ENCODE measurements around the gene CACNA1A.
A peak's percentile ranks its signal among the peaks of the same experiment; 100 is the strongest.
"Not testable (repeated sequence)": the region's sequence is repeated elsewhere in the genome, so short reads cannot be mapped to it uniquely, and the experiment has no call there.

Gene CACNA1A

DNA sequence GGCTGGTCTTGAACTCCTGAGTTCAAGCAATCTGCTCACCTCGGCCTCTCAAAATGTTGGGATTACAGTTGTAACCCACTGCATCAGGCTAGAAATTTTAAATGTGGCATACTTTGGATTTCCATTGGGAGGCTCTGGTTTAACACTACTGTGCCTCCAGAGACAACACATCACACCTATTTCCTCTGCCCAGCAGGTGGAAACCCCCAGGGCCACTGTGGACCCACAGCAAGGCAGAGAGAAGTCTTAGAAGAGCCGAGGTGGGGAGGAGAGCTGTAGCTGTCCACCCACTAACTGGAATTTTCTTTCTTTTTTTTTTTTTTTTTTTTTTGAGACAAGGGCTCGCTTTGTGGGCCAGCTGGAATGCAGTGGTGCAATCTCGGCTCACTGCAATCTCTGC lies 316.7 kb downstream of the CACNA1A start:
- Histone ChIP-seq H3K4me1 (ENCODE audit: control insufficient read depth, insufficient read depth, low read length) (0 out of 2 replicates have a peak, but pooled peaks cover 3% of the 10 kb centered on the region), H3K27me3 (ENCODE audit: control insufficient read depth, insufficient read depth, low read length) (no peaks in the 10 kb centered on the region), H3K9me3 (ENCODE audit: control insufficient read depth, insufficient read depth, low read depth, low read length) (peaks cover 3% of the 10 kb centered on the region; the same call in 1 of the 2 replicates), H3K9ac (ENCODE audit: low read length) (no peak overlapping the region), H3K4me3 (ENCODE audit: low read depth, low read length) (no peak overlapping the region), H3K27ac (ENCODE audit: low read depth, low read length) (no peak overlapping the region), H3K36me3 (ENCODE audit: control insufficient read depth, insufficient read depth, low read length) (no peaks in the 10 kb centered on the region)

DNA sequence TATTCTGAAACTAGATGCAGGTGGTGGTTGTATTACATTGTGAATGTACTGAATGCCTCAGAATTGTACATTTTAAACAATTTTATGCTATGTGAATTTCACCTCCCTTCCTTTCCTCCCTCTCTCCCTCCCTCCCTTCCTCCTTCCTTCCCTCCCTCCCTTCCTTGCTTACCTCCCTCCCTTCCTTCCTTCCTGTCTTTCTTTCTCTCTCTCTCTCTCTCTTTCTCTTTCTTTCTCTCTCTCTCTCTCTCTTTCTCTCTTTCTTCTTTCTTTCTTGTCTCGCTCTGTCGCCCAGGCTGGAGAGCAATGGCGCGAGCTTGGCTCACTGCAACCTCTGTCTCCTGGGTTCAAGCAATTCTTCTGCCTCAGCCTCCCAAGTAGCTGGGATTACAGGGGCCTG lies 318.9 kb downstream of the CACNA1A start:
- Histone ChIP-seq H3K9me3 (ENCODE audit: control insufficient read depth, insufficient read depth, low read depth, low read length) (peaks cover 3% of the 10 kb centered on the region; the same call in 1 of the 2 replicates), H3K36me3 (ENCODE audit: control insufficient read depth, insufficient read depth, low read length) (no peaks in the 10 kb centered on the region), H3K9ac (ENCODE audit: low read length) (no peak overlapping the region), H3K4me3 (ENCODE audit: low read depth, low read length) (no peak overlapping the region), H3K27ac (ENCODE audit: low read depth, low read length) (no peak overlapping the region), H3K4me1 (ENCODE audit: control insufficient read depth, insufficient read depth, low read length) (0 out of 2 replicates have a peak, but pooled peaks cover 3% of the 10 kb centered on the region), H3K27me3 (ENCODE audit: control insufficient read depth, insufficient read depth, low read length) (no peaks in the 10 kb centered on the region)

DNA sequence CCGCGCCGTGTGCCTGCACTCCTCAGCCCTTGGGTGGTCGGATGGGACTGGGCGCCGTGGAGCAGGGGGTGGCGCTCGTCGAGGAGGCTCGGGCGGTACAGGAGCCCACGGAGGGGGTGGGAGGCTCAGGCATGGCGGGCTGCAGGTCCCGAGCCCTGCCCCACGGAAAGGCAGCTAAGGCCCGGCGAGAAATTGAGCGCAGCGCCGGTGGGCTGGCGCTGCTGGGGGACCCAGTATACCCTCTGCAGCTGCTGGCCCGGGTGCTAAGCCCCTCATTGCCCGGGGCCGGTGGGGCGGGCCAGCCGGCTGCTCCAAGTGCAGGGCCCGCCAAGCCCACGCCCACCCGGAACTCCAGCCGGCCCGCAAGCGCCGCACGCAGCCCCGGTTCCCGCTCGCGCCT lies 319.6 kb downstream of the CACNA1A start:
- not testable (repeated sequence) for H3K4me1 ChIP-seq (ENCODE audit: control insufficient read depth, insufficient read depth, low read length); H3K4me3 ChIP-seq (ENCODE audit: low read depth, low read length); H3K9me3 ChIP-seq (ENCODE audit: control insufficient read depth, insufficient read depth, low read depth, low read length); H3K27me3 ChIP-seq (ENCODE audit: control insufficient read depth, insufficient read depth, low read length); H3K27ac ChIP-seq (ENCODE audit: low read depth, low read length); H3K9ac ChIP-seq (ENCODE audit: low read length); H3K36me3 ChIP-seq (ENCODE audit: control insufficient read depth, insufficient read depth, low read length)

DNA sequence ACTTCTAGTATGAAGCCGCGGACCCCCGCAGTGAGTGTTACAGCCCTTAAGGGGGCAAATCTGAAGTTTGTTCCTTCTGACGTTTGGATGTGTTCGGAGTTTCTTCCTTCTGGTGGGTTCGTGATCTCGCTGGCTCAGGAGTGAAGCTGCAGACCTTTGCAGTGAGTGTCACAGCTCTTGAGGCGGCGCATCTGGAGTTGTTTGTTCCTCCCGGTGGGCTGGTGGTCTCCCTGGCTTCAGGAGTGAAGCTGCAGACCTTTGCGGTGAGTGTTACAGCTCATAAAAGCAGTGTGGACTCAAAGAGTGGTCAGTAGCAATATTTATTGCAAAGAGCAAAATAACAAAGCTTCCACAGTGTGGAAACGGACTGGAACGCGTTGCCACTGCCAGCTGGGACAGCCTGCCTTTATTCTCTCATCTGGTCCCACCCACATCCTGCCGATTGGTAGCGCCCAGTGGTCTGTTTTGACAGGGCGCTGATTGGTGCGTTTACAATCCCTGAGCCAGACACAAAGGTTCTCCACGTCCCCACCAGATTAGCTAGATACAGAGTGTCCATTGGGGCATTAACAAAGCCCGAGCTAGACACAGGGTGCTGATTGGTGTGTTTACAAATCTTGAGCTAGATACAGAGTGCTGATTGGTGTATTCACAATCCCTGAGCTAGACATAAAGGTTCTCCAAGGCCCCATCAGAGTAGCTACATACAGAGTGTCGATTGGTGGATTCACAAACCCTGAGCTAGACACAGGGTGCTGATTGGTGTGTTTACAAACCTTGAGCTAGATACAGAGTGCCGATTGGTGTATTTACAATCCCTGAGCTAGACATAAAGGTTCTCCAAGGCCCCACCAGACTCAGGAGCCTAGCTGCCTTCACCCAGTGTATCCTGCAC lies 320.3 kb downstream of the CACNA1A start:
- not testable (repeated sequence) for H3K4me3 ChIP-seq (ENCODE audit: low read depth, low read length); H3K9ac ChIP-seq (ENCODE audit: low read length); H3K27ac ChIP-seq (ENCODE audit: low read depth, low read length); H3K4me1 ChIP-seq (ENCODE audit: control insufficient read depth, insufficient read depth, low read length); H3K36me3 ChIP-seq (ENCODE audit: control insufficient read depth, insufficient read depth, low read length); H3K27me3 ChIP-seq (ENCODE audit: control insufficient read depth, insufficient read depth, low read length); H3K9me3 ChIP-seq (ENCODE audit: control insufficient read depth, insufficient read depth, low read depth, low read length)

DNA sequence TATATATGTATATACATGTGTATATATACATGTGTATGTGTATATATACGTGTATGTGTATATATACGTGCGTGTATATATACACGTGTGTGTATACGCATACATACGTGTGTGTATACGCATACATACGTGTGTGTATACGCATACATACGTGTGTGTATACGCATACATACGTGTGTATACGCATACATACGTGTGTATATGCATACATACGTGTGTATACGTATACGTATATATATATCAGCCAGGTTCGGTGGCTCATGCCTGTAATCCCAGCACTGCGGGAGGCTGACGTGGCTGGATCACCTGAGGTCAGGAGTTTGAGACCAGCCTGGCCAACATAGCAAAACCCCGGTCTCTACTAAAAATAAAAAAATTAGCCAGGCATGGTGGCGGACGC lies 321.4 kb downstream of the CACNA1A start:
- H3K9me3 ChIP-seq (ENCODE audit: control insufficient read depth, insufficient read depth, low read depth, low read length); H3K9ac ChIP-seq (ENCODE audit: low read length); H3K4me1 ChIP-seq (ENCODE audit: control insufficient read depth, insufficient read depth, low read length); H3K36me3 ChIP-seq (ENCODE audit: control insufficient read depth, insufficient read depth, low read length); H3K4me3 ChIP-seq (ENCODE audit: low read depth, low read length); H3K27me3 ChIP-seq (ENCODE audit: control insufficient read depth, insufficient read depth, low read length); H3K27ac ChIP-seq (ENCODE audit: low read depth, low read length): not testable (repeated sequence)

DNA sequence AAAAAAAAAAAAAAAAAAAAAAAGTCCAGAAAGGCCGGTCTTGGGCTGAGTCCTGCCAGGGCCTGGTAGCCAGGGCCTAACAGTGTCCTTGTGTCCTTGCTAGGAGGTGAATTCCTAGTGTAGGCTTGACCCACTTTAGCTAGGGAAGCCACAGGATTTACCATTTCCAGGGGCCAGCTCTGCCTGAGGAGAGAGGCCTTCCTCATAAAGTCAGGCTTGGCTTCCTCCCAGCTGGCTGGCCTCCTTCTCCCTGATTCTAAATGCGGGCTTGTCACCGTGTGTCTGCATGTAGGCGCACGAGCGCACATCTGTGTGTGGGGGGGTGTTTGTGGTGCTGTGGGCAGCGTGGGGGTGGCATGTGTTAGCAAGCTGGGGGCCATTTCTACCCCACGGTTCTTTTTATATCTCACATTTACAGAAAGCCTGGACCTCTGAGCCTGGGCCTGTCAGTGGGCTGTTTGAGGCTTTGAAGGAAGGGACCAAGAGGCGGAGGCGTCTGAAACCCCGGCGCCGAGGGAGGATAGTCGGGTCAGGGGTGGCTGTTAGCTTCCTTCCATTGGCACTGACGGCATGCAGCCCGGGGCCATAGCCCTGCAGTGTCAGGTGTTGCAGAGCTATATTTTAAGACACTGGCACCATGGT lies 324.4 kb downstream of the CACNA1A start:
- peaks cover 3% of the 10 kb centered on the region; the same call in 1 of the 2 replicates for H3K9me3 ChIP-seq (ENCODE audit: control insufficient read depth, insufficient read depth, low read depth, low read length)
- no peak overlapping the region for H3K4me3 ChIP-seq (ENCODE audit: low read depth, low read length)
- H3K9ac ChIP-seq (ENCODE audit: low read length), result peak overlapping the region; percentile 16
- no peaks in the 10 kb centered on the region for H3K36me3 ChIP-seq (ENCODE audit: control insufficient read depth, insufficient read depth, low read length)
- peak overlapping the region; percentile 47; the same call in 1 of the 2 replicates for H3K27ac ChIP-seq (ENCODE audit: low read depth, low read length)
- H3K4me1 ChIP-seq (ENCODE audit: control insufficient read depth, insufficient read depth, low read length), result peaks cover 4% of the 10 kb centered on the region; the same call in 1 of the 2 replicates
- H3K27me3 ChIP-seq (ENCODE audit: control insufficient read depth, insufficient read depth, low read length), result no peaks in the 10 kb centered on the region

DNA sequence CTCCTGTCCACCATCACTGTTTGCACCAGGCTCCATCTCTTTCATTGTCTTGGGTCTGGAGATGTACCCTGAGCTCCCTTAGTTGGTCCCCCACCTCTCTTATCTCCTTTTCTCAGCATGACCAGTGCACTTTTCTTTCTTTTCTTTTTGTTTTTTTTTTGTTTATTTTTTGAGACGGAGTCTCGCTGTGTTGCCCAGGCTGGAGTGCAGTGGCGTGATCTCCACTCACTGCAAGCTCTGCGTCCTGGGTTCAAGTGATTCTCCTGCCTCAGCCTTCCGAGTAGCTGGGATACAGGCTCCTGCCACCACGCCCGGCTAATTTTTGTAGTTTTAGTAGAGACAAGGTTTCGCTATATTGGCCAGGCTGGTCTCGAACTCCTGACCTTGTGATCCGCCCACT lies 328.0 kb downstream of the CACNA1A start:
- not testable (repeated sequence) for H3K4me1 ChIP-seq (ENCODE audit: control insufficient read depth, insufficient read depth, low read length); H3K9ac ChIP-seq (ENCODE audit: low read length); H3K27ac ChIP-seq (ENCODE audit: low read depth, low read length); H3K9me3 ChIP-seq (ENCODE audit: control insufficient read depth, insufficient read depth, low read depth, low read length); H3K27me3 ChIP-seq (ENCODE audit: control insufficient read depth, insufficient read depth, low read length); H3K4me3 ChIP-seq (ENCODE audit: low read depth, low read length); H3K36me3 ChIP-seq (ENCODE audit: control insufficient read depth, insufficient read depth, low read length)

DNA sequence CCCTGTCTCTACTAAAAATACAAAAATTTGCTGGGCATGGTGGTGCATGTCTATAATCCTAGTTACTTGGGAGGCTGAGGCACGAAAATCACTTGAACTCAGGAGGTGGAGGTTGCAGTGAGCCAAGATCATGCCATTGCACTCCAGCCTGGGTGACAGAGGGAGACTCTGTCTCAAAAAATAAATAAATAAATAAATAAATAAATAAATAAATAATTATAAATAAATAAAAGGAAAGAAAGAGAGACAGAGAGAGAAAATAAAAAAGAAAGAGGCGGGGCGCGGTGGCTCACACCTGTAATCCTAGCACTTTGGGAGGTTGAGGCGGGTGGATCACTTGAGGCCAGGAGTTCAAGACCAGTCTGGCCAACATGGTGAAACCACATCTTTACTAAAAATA lies 328.7 kb downstream of the CACNA1A start:
- not testable (repeated sequence) for H3K4me3 ChIP-seq (ENCODE audit: low read depth, low read length); H3K9me3 ChIP-seq (ENCODE audit: control insufficient read depth, insufficient read depth, low read depth, low read length); H3K9ac ChIP-seq (ENCODE audit: low read length); H3K27me3 ChIP-seq (ENCODE audit: control insufficient read depth, insufficient read depth, low read length); H3K27ac ChIP-seq (ENCODE audit: low read depth, low read length); H3K36me3 ChIP-seq (ENCODE audit: control insufficient read depth, insufficient read depth, low read length); H3K4me1 ChIP-seq (ENCODE audit: control insufficient read depth, insufficient read depth, low read length)

DNA sequence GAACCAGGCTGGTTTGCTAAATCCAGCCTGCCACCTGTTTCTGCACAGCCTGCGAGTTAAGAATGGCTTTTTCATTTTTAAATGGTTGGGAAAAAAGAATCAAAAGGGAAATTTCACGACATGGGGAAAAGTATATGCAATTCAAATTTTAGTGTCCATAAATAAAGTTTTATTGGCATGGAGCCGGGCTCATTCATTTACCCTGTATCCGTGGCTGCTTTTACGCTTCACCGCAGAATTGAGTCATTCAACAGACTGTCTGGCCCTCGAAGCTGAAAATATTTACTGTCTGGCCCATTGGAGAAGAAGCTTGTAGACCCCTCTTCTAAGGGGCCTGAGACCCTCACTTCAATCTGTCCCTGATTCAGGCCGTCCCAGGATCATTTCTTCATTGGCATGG lies 329.9 kb downstream of the CACNA1A start:
- no peak overlapping the region for H3K9ac ChIP-seq (ENCODE audit: low read length)
- H3K4me3 ChIP-seq (ENCODE audit: low read depth, low read length), result no peak overlapping the region
- H3K27me3 ChIP-seq (ENCODE audit: control insufficient read depth, insufficient read depth, low read length), result no peaks in the 10 kb centered on the region
- no peaks in the 10 kb centered on the region for H3K36me3 ChIP-seq (ENCODE audit: control insufficient read depth, insufficient read depth, low read length)
- no peaks in the 10 kb centered on the region for H3K9me3 ChIP-seq (ENCODE audit: control insufficient read depth, insufficient read depth, low read depth, low read length)
- no peak overlapping the region for H3K27ac ChIP-seq (ENCODE audit: low read depth, low read length)
- peaks cover 8% of the 10 kb centered on the region; the same call in 1 of the 2 replicates for H3K4me1 ChIP-seq (ENCODE audit: control insufficient read depth, insufficient read depth, low read length)

DNA sequence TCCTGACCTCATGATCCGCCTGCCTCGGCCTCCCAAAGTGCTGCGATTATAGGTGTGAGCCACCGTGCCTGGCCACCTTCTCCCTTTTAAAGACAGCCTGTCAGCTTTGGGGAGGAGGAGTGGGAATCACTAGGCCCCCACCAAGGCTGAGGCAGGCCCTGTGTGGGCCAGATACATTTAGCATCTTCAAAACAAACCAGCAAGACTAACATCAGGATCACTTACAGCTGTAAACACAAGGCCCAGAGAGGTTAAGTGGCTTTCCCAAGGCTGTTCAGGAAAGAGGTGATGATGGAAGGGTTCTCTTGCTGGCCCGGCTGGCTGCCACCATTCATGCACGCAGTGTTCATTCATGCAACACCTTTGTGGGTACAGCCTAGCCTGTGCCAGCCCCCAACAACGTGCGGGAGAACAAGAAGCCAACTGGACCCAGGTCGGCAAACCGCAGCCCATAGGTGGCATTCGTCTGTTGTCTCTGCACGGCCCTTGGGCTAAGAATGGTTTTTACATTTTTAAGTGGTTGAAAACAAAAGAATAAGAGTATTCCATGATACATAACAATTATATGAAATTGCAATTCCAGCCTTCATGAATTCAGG lies 333.0 kb downstream of the CACNA1A start:
- Histone ChIP-seq H3K36me3 (ENCODE audit: control insufficient read depth, insufficient read depth, low read length) (no peaks in the 10 kb centered on the region), H3K9ac (ENCODE audit: low read length) (no peak overlapping the region), H3K4me1 (ENCODE audit: control insufficient read depth, insufficient read depth, low read length) (peaks cover 14% of the 10 kb centered on the region; the same call in 1 of the 2 replicates), H3K27ac (ENCODE audit: low read depth, low read length) (no peak overlapping the region), H3K9me3 (ENCODE audit: control insufficient read depth, insufficient read depth, low read depth, low read length) (no peaks in the 10 kb centered on the region), H3K27me3 (ENCODE audit: control insufficient read depth, insufficient read depth, low read length) (no peaks in the 10 kb centered on the region), H3K4me3 (ENCODE audit: low read depth, low read length) (no peak overlapping the region)

Measured in HUES6 (cell line).